GM10847 (cell line): ENCODE data around the gene MIX23.

ENCODE experiments used
- POLR2A ChIP-seq: IDR thresholded peaks from 2 replicates; pipeline ENCODE4 v1.6.1; 2011; ENCODE audit not compliant: insufficient read length; ENCODE audit errors: extremely low read depth

The MIX23 gene

GRCh38 chr3:122364490-122364889, 18.5 kb downstream of the MIX23 start:
- no peak for TF ChIP-seq POLR2A

DNA sequence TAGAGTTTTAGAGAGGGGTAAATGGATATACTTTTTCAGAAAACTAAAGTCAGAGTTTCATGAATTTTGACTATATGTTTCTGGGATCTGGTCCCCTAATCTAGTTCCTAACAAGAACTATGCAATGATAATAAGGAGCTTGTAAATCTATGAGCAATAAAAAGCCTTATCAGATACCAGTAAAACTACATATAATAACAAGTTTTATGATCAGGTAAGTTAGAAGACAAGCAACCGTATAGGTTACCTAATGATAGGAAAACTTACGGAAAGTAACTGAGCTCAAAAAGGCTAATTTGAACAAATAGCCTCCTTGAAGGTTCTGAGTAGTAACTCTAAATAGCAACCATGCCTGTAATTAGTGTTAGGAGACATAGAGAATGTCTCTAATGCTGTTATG, 21.0 kb downstream of the MIX23 start:
- TF ChIP-seq POLR2A, result no peak

- no peak for TF ChIP-seq POLR2A
These were observed 24.4 kb downstream of the MIX23 start for GRCh38 chr3:122358703-122359032.

DNA sequence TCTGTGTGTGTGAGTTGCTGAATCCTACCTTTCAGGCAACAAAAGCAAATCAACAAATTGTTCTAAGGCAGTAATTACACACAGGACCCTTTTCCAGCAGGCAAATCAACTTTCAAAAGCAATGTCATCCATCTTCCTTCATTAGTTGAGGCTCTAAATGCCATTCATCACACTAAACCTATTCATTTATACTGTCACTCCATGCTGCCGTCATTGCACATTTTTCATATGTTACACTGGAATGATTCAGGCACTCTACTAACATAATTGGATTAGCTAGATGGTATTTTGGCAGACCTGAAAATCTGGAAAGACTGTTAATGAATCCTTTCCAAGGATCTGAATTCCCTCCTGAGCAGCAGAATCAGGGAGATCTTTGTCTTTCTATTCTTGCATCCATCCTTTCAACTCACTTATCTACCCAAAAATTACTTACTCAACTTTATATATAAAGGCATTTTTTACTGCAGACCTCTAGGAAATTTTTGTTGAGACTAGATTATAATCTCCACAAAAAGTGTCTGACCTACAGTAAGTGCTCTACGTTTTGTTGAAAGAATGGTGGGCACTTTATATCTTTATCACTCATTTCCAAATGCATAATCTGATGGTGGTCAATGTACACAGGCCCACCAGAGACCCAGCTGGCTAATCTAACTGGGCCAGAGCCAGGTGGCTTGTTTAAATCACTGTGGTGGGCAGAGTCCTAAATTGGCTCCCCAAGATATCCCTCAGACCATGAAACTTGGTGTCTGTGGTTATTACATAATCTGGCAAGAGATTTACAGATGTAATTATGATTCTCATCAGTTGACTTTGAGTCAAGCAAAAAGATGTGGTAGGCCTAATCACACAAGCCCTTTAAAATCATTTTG, 25.0 kb downstream of the MIX23 start:
- no peak for TF ChIP-seq POLR2A

GRCh38 chr3:122356402-122356801, 26.6 kb downstream of the MIX23 start:
- no peak for TF ChIP-seq POLR2A

DNA sequence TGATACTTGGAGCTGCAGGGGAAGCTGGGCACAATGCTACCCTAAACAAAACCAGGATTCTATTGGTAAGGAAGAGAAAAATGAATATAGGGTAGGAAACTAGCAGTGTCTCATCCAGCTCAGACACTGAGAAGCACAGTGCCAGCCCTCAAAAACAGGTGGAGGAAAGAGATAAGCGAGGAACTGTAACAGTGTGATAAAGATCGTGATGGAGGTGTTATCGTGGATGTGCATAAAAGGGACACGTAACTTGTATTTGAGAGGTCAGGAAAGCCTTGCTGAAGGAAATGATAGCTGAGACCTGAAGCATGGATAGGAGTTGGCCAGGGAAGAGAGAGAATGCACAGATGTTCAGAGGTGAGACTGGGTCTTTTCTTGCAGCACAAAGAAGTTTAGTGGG, 27.4 kb downstream of the MIX23 start:
- TF ChIP-seq POLR2A, result no peak

- no peak for TF ChIP-seq POLR2A
These were observed 29.1 kb downstream of the MIX23 start for GRCh38 chr3:122353893-122354401.

DNA sequence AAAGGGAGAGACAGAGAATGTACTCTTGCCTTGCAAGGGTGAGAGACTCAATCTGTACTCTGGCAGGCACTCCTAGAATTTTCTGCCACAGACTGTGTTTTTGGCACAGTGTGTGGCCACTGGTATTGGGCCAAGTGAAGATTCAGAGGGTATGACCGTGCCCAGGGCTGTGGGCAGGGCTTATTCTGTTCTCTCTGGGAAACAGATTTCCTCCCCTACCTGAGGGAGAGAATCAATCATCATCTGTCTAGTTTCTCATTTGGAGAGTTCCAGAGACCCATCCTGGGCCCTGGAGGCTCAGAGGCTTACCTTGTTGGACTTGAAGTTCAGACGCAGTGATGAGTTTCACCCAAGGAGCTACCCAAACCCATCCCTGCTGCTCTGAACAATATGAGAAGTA, 29.8 kb downstream of the MIX23 start:
- TF ChIP-seq POLR2A, result no peak

DNA sequence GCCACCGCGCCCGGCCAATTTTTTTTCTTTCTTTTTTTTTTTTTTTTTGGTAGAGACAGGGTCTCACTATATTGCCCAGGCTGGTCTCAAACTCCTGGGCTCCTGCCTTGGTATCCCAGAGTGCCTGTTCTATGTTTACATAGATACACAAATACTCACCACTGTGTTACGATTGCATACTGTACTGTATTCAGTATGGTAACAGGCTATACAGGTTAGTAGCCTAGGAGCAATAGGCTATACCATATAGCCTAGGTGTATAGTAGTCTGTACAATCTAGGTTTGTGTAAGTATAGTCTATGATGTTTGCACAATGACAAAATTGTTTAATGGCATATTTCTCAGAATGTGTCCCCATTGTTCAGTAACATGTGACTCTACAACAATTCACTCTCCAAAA, 31.4 kb downstream of the MIX23 start:
- TF ChIP-seq POLR2A, result no peak

DNA sequence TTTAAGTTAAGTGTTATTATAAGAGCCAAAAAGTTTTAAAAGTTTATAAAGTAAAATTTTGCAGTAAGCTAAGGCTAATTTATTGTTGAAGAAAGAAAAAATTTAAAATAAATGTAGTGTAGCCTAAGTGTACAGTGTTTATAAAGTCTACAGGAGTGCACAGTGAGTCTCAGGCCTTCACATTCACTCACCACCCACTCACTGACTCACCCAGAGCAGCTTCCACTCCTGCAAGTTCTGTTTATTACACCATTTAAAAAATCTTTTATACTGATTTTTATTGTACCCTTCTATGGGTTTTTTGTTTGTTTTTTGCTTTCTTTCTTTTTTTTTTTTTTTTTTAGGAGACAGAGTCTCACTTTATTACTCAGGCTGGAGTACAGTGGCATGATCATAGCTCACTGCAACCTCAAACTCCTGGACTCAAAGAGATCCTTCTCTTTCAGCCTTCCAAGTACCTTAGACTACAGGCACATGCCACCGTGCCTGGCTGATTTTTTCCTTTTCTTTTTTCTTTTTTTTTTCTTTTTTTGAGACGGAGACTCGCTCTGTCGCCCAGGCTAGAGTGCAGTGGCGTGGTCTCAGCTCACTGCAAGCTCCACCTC, 32.1 kb downstream of the MIX23 start:
- TF ChIP-seq POLR2A, result no peak

DNA sequence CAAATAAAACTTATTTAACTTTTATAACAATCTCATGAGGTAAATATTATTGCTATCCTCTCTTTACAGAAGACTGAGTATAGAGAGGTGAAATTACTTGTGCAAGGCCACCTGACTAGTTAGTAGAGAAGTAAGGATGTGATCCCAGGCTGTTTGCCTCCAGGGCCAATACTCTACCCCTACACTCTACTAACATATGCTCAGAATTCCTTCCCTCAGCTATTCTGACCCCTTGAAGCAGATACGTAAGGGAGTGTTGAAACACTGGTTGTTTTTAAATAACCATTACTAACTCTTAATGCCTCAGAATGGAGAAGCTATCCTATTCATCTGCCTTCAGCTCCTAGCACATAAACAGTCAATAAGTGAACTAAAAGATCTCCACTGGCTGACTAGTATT, 33.9 kb downstream of the MIX23 start:
- TF ChIP-seq POLR2A, result no peak

GRCh38 chr3:122343654-122344053, 39.4 kb downstream of the MIX23 start:
- no peak for TF ChIP-seq POLR2A

GRCh38 chr3:122342803-122343202, 40.2 kb downstream of the MIX23 start:
- TF ChIP-seq POLR2A, result no peak

DNA sequence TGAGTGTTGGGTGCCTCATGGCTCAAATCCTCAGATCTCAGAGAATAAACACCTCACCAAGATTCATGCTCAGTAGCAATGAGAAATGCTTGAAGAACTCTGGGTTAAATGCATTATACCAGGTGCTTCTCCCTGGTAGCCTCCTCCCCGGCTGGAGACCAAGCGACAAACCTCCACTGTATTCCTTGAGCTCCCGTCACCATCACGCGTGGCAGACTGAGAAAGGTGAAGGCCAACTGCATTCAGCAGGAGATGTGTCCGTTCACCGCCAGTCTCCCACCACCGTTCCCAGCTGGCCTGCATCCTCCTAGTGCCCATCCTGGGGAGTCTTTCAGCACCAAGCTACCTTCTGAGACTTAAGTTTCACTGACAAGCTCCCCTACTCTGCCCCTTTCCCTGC, 50.5 kb downstream of the MIX23 start:
- TF ChIP-seq POLR2A, result no peak

DNA sequence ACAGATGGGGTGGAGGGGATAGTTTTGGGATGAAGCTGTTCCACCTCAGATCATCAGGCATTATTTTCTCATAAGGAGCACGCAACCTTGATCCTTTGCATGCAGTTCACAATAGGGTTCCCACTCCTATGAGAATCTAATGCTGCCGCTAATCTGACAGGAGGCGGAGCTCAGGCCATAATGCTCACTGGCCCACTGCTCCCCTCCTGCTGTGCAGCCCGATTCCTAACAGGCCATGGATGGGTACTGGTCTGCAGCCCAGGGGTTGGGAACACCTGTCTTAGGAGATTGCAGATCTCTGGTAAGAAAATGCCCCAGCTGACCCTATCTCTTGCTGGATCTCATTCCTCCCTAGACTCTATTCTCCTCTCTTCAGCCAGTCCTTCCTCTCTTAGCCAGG, 51.1 kb downstream of the MIX23 start:
- TF ChIP-seq POLR2A, result no peak

DNA sequence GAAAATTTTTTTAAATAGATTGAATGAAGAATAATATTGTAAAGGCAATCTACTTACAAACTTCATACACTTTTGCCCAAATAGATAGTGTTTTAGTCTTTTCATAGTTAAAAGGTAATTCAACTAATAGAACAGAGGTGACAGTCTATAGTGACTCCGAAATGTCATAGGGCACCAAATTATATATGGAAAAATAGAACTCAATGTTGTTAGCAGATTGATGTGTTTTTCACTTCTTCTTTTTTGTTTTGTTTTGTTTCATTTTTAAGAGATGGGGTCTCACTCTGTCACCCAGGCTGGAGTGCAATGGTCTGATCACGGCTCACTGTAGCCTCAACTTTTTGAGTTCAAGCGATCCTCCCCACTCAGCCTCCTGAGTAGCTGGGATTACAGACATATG, 57.3 kb downstream of the MIX23 start:
- TF ChIP-seq POLR2A, result no peak
